Measurements from ENCODE around the gene LPP.

- TF ChIP-seq CTCF (IDR thresholded peaks at IDR 0.05) (no peak), POLR2AphosphoS5 (IDR thresholded peaks at IDR 0.05) (no peak)
Measured at GRCh38 chr3:188581365-188581764, 427.4 kb downstream of the LPP start.
